ENCODE data around the gene CLTA. TPM values are rescaled to one million over a fixed set of nuclear protein-coding genes. Genes with fewer than 3 reads are reported as not detected.
"Not testable (repeated sequence)": the region's sequence is repeated elsewhere in the genome, so short reads cannot be mapped to it uniquely, and the experiment has no call there.

Gene CLTA
- total RNA-seq, 1 donor from 2014 or later = 185 TPM

DNA sequence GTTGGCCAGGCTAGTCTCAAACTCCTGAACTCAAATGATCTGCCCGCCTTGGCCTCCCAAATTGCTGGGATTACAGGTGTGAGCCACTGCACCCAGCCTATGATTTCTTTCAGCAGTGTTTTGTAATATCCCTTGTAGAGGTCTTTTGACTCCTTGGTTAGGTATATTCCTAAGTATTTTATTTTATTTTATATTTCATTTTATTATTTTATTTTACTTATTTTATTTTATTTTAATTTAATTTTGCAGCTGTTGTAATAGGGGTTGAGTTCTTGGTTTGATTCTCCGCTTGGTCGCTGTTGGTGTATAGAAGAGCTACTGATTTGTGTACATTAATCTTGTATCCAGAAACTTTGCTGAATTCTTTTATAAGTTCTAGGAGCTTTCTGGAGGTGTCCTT lies 49.0 kb downstream of the CLTA start:
- DNase-seq (ENCODE audit: low spot score) = not testable (repeated sequence)

GRCh38 chr9:36245906-36246305 lies 55.2 kb downstream of the CLTA start:
- no peak for DNase-seq (ENCODE audit: low spot score)

DNA sequence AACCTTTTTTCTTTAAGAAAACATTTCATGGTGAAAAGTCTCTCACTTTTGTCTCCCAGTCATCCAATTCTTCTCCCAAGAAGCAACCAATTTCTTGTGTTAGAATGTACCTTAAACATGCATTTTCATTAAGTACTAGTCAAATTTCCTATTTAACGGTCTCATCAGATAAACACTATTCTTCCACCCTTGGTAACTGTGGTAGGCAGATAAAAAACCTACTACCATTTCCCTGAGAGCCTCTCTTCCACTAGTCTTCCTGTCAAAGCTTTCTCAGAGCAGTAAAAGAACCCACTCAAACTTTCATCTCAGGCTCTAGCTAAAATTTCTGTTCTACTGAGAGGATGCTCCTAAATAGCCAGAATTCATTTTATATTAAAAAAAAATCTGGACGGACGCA lies 56.6 kb downstream of the CLTA start:
- no peak for DNase-seq (ENCODE audit: low spot score)

DNA sequence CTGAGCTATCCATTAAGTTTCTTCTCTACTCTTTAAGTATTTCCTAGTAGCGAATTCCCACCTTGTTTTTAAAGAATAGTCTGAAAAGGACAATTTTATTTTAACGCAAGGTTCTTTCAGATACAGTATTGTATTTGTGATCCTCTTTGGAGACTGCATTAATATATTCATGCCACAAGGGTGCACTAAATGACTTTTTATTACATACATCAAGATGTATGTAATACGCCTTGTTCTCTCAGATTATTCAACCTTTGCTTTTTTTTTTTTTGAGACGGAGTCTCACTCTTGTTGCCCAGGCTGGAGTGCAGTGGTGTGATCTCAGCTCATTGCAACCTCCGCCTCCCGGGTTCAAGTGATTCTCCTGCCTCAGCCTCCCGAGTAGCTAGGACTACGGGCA lies 57.3 kb downstream of the CLTA start:
- not testable (repeated sequence) for DNase-seq (ENCODE audit: low spot score)

DNA sequence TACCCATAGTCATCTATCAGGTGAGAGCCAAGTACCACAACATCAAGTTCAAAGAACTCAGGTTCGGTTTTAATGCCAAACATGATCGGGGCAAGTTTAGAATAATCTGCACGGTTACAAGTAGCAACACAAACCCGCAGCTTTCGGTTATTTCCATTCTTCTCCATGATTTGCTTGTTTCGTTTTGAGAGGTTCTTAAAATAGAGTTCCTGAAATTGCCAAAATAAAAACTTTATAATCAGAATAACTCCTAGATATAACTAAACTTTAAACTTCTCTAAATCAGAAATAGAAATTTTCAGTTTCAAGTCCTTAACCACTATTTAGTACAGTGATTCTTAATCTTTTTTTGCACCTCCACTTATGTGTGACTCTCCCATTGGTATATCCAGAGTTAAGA lies 58.5 kb downstream of the CLTA start:
- DNase-seq (ENCODE audit: low spot score) = no peak

- DNase-seq (ENCODE audit: low spot score) = no peak
Observed at GRCh38 chr9:36250079-36250478, 59.4 kb downstream of the CLTA start.

GRCh38 chr9:36251428-36251827 lies 60.7 kb downstream of the CLTA start:
- no peak for DNase-seq (ENCODE audit: low spot score)

DNA sequence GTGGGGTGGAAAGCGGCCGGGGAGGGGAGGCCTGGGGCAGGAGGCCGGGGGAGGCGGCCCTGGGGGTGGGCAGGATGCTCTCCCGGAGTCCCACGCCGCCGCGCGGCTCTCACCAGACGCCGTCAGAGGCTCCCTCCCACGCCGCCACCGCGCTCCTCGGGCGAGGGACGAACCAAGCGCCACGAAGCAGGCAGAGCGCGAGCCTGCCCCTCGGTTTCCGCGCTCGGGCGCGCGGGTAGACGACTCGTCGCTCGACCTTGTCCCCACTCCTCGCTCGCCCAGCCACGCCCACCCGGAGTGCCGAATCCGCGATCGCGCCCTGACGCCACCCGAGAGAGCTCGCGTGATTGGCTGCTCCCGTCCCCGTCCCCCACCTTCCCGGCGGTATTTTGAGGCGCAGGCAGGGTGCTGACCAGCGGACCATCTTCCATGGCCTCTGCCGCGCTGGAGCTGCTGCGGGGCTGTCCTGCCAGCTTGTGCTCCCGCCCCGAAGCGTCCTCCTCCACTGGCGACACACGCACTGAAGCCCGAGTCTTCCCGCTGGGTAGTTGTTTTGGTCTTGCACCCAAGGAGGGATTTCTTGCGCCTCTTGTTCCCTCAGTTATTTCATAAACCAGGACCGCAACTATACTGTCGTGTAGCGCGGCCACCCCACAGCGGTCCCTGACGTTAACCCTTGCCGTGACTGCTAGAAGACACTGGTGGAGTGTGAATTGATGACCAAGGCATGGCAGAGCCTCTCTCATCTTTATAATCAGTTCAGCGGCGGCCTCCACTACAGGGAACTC lies 67.7 kb downstream of the CLTA start, which contains the start of gene GNE:
Gene GNE (minus strand): TSS at position 241 of the 788 bp plus-strand sequence. CDS start 9,093 bp downstream, outside the sequence.
- DNase-seq (ENCODE audit: low spot score) = peak; percentile 97

DNA sequence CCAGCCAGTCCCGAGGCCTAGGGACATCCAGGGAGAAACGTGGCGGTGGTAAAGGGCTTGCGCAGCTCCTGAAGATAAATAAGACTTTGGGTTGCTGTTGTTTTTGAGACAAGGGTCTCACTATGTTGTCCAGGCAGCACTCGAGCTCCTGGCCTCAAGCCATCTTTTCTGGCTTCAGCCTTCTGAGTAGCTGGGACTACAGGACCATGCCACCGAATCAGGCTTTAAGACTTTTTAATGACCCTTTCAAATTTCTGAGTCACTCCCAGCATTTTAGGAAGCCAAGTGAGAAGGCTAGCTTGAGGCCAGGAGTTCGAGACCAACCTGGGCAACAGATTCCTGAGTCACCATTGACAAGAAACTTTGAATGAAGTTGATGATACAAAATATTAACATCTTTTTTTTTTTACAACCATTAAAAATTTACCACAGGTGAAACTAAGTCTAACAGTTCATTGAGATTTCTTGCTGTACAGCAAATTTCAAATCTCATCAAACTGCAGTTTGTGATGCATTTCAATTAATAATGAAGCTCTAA lies 68.3 kb downstream of the CLTA start:
- no peak for DNase-seq (ENCODE audit: low spot score)

Other genes starting within 250 kb of the CLTA start
- not detected for gene OR2S2, start 232.8 kb upstream of the CLTA start, total RNA-seq
- gene RECK, start 154.0 kb upstream of the CLTA start, total RNA-seq = 11.3 TPM
- 17.0 TPM for gene GLIPR2, start 54.2 kb upstream of the CLTA start, total RNA-seq
- gene CCIN, start 21.5 kb upstream of the CLTA start, total RNA-seq = 0.12 TPM
- gene GNE, start 67.5 kb downstream of the CLTA start, total RNA-seq = 24.6 TPM
- gene RNF38, start 209.3 kb downstream of the CLTA start, total RNA-seq = 49.7 TPM

Measured in mucosa of gallbladder (tissue), 1 donor.